C4-2B (cell line): ENCODE data around the gene SRCAP.
"Not testable (repeated sequence)": the region's sequence is repeated elsewhere in the genome, so short reads cannot be mapped to it uniquely, and the experiment has no call there.

Source experiments
- H3K27ac ChIP-seq: fragments of 450-650 bp; 2 replicates; pipeline ENCODE4 v1.5.1; 2017
- CTCF ChIP-seq: fragments of 450-650 bp; conservative IDR thresholded peaks from 2 replicates; pipeline ENCODE4 v1.5.1; 2017; ENCODE audit warnings: mild to moderate bottlenecking
- ZFX ChIP-seq: fragments of 450-650 bp; IDR thresholded peaks from 2 replicates; pipeline ENCODE4 v1.6.1; 2017

SRCAP gene

GRCh38 chr16:30700971-30701370 lies 2.0 kb downstream of the SRCAP start:
- TF ChIP-seq CTCF: no peak
- no peak for TF ChIP-seq ZFX
- H3K27ac ChIP-seq: no peak overlapping the region

- not testable (repeated sequence) for H3K27ac ChIP-seq
These were observed 4.1 kb downstream of the SRCAP start for GRCh38 chr16:30703071-30703470.

GRCh38 chr16:30703971-30704370 lies 5.0 kb downstream of the SRCAP start:
- TF ChIP-seq CTCF (no peak), ZFX (no peak)
- H3K27ac ChIP-seq: no peak overlapping the region

- TF ChIP-seq ZFX: no peak
- no peak for TF ChIP-seq CTCF
- no peak overlapping the region for H3K27ac ChIP-seq
These were observed 7.1 kb downstream of the SRCAP start for GRCh38 chr16:30706046-30706445.

- no peak overlapping the region for H3K27ac ChIP-seq
- no peak for TF ChIP-seq ZFX
- no peak for TF ChIP-seq CTCF
These were observed 12.0 kb downstream of the SRCAP start for GRCh38 chr16:30710971-30711370.

- TF ChIP-seq ZFX: no peak
- no peak for TF ChIP-seq CTCF
- no peak overlapping the region for H3K27ac ChIP-seq
These were observed 12.7 kb downstream of the SRCAP start for GRCh38 chr16:30711712-30712111.

GRCh38 chr16:30715750-30716445 lies 16.9 kb downstream of the SRCAP start:
- TF ChIP-seq ZFX: no peak
- no peak for TF ChIP-seq CTCF
- no peak overlapping the region for H3K27ac ChIP-seq

- H3K27ac ChIP-seq: no peak overlapping the region
- TF ChIP-seq CTCF (no peak), ZFX (no peak)
These were observed 21.1 kb downstream of the SRCAP start for GRCh38 chr16:30720086-30720485.
